Measurements from ENCODE around the gene LRAT.
"Not testable (repeated sequence)": the region's sequence is repeated elsewhere in the genome, so short reads cannot be mapped to it uniquely, and the experiment has no call there.

The LRAT gene

GRCh38 chr4:154743683-154744340, at the start of gene LRAT:
TSS of gene LRAT (plus strand) at chr4:154744000. CDS start at chr4:154744327, 327 bp downstream.
- no peak for DNase-seq

- DNase-seq = no peak
Observed at GRCh38 chr4:154707877-154708276, 35.9 kb upstream of the LRAT start.

- DNase-seq = no peak
Observed at GRCh38 chr4:154709550-154709949, 34.2 kb upstream of the LRAT start.

GRCh38 chr4:154711522-154711921, 32.3 kb upstream of the LRAT start:
- DNase-seq = no peak

- no peak for DNase-seq
Observed at GRCh38 chr4:154714339-154715040, 29.3 kb upstream of the LRAT start.

GRCh38 chr4:154719087-154719486, 24.7 kb upstream of the LRAT start:
- no peak for DNase-seq

GRCh38 chr4:154720123-154720522, 23.7 kb upstream of the LRAT start:
- DNase-seq = no peak

- no peak for DNase-seq
Observed at GRCh38 chr4:154720618-154721267, 23.1 kb upstream of the LRAT start.

GRCh38 chr4:154722262-154722661, 21.5 kb upstream of the LRAT start:
- DNase-seq = no peak

- DNase-seq = not testable (repeated sequence)
Observed at GRCh38 chr4:154723601-154724000, 20.2 kb upstream of the LRAT start.

- no peak for DNase-seq
Observed at GRCh38 chr4:154727540-154727939, 16.3 kb upstream of the LRAT start.

- DNase-seq = no peak
Observed at GRCh38 chr4:154731756-154732155, 12.0 kb upstream of the LRAT start.

- no peak for DNase-seq
Observed at GRCh38 chr4:154732669-154733068, 11.1 kb upstream of the LRAT start.

GRCh38 chr4:154736770-154737169, 7.0 kb upstream of the LRAT start:
- no peak for DNase-seq

- DNase-seq = no peak
Observed at GRCh38 chr4:154738426-154738825, 5.4 kb upstream of the LRAT start.

GRCh38 chr4:154739111-154739510, 4.7 kb upstream of the LRAT start:
- DNase-seq = no peak

- DNase-seq = no peak
Observed at GRCh38 chr4:154740462-154740861, 3.3 kb upstream of the LRAT start.

GRCh38 chr4:154741131-154741665, 2.6 kb upstream of the LRAT start:
- DNase-seq = no peak

- no peak for DNase-seq
Observed at GRCh38 chr4:154741922-154742850, 1.6 kb upstream of the LRAT start.

- DNase-seq = no peak
Observed at GRCh38 chr4:154744341-154744926, 634 bp downstream of the LRAT start.

GRCh38 chr4:154757713-154758112, 13.9 kb downstream of the LRAT start:
- DNase-seq = no peak

GRCh38 chr4:154760895-154761294, 17.1 kb downstream of the LRAT start:
- DNase-seq = no peak

Data from fibroblast of upper back skin (primary cell).